K562 (cell line): ENCODE measurements around the gene CDCA3. TPM values are rescaled to one million over a fixed set of nuclear protein-coding genes. Genes with fewer than 3 reads are reported as not detected.
A peak's percentile ranks its signal among the peaks of the same experiment; 100 is the strongest.

Experiments
- ATAC-seq: fragments of 200-7000 bp; cut with Tn5 transposase; 3 replicates; pipeline ENCODE4 v1.9.1; 2020; ENCODE audit warnings: moderate library complexity
- BruUV-seq: library from RNA; stranded (reverse); fragments of 400-500 nt; replicated peaks from 2 replicates; lab custom pipeline; 2021; lab: Mats Ljungman, UMichigan
- CTCF ChIA-PET: fragments of 300-600 bp; formaldehyde crosslinking; extraction: SDS; loops from one replicate; lab custom pipeline; 2021; ENCODE audit warnings: low intra/inter-chr PET ratio; lab: Yijun Ruan, JAX
- POLR2A ChIA-PET: fragments of 300-600, 350-650 bp; sonication (Branson Sonifier 250); formaldehyde crosslinking; extraction: SDS; loops from one replicate; lab custom pipeline; 2021; ENCODE audit warnings: antibody characterized with exemption, inconsistent platforms; lab: Yijun Ruan, JAX
- DNase-seq, 4 experiments: peaks; one replicate each; pipeline versions ENCODE4 v3.0.0 to v3.0.0-alpha.2; 2011 to 2018; ENCODE audit warnings: low spot score in 3 of 4, mixed read lengths in 3 of 4; ENCODE audit errors: extremely low read depth in 1 of 4
- FAIRE-seq: peaks from 2 replicates; lab custom pipeline; 2011; peaks lifted over from hg19 to GRCh38; lab: Jason Lieb, UNC
- H2AFZ ChIP-seq: 2 replicates; pipeline ENCODE4 v1.6.0; 2011; ENCODE audit warnings: low read depth, low read length, control low read depth, inconsistent platforms
- H3K27ac ChIP-seq: fragments of 200-600 bp; 3 replicates; pipeline ENCODE4 v1.8.0; 2011; ENCODE audit warnings: low read depth, mild to moderate bottlenecking, control low read depth, inconsistent platforms, low read length, moderate library complexity, mixed read lengths; ENCODE audit errors: extremely low read depth
- H3K27me3 ChIP-seq, 2 experiments: fragments of 300-600 bp in 1 of 2; 2 replicates in 1 of 2; 3 replicates in 1 of 2; pipeline versions ENCODE4 v1.6.0 to v1.8.0; 2011; ENCODE audit warnings: inconsistent platforms in 2 of 2, low read length in 2 of 2, mild to moderate bottlenecking in 1 of 2, mixed read lengths in 1 of 2, moderate library complexity in 1 of 2; ENCODE audit not compliant: control insufficient read depth in 2 of 2, insufficient read depth in 2 of 2
- H3K36me3 ChIP-seq: fragments of 300-600 bp; 3 replicates; pipeline ENCODE4 v1.8.0; 2011; ENCODE audit warnings: mild to moderate bottlenecking, low read length, inconsistent platforms; ENCODE audit not compliant: control insufficient read depth, insufficient read depth
- H3K4me1 ChIP-seq, 2 experiments: fragments of 200-600 bp in 1 of 2; replicated peaks in 1 of 2; 2 replicates in 1 of 2; 3 replicates in 1 of 2; pipeline versions ENCODE4 v1.5.1 to v1.8.0; 2011; ENCODE audit warnings: inconsistent platforms in 2 of 2, low read length in 2 of 2, mild to moderate bottlenecking in 1 of 2, mixed read lengths in 1 of 2, moderate library complexity in 1 of 2; ENCODE audit not compliant: control insufficient read depth in 2 of 2, insufficient read depth in 2 of 2
- H3K4me2 ChIP-seq: 2 replicates; pipeline ENCODE4 v1.6.1; 2011; ENCODE audit warnings: low read length, control low read depth, inconsistent platforms, mixed read lengths; ENCODE audit not compliant: insufficient read depth
- H3K4me3 ChIP-seq: fragments of 200-600 bp; sonication (generic), shearing (Covaris generic); 2 replicates; pipeline ENCODE4 v1.5.1; 2016; ENCODE audit warnings: control low read depth, inconsistent platforms
- H3K79me2 ChIP-seq: fragments of 200-600 bp; 3 replicates; pipeline ENCODE4 v1.8.0; 2011; ENCODE audit warnings: low read length, inconsistent platforms; ENCODE audit not compliant: control insufficient read depth, insufficient read depth
- H3K9ac ChIP-seq, 2 experiments: 2 replicates each; pipeline versions ENCODE4 v1.6.0 to v1.6.1; 2011; ENCODE audit warnings: low read depth in 2 of 2, low read length in 2 of 2, control low read depth in 1 of 2, inconsistent platforms in 1 of 2, mild to moderate bottlenecking in 1 of 2, mixed read lengths in 1 of 2; ENCODE audit not compliant: insufficient read depth in 1 of 2
- H3K9me1 ChIP-seq: one replicate; pipeline ENCODE4 v1.6.0; 2011; ENCODE audit warnings: inconsistent platforms, mild to moderate bottlenecking, low read length, moderate library complexity; ENCODE audit not compliant: control insufficient read depth, insufficient read depth
- H3K9me3 ChIP-seq: replicated peaks from 2 replicates; pipeline ENCODE4 v1.5.1; 2011; ENCODE audit warnings: low read depth, low read length, inconsistent platforms; ENCODE audit not compliant: control insufficient read depth, insufficient read depth
- H4K20me1 ChIP-seq: replicated peaks from 2 replicates; pipeline ENCODE4 v1.6.1; 2011; ENCODE audit warnings: low read length, inconsistent platforms, mixed read lengths; ENCODE audit not compliant: control insufficient read depth, insufficient read depth
- C11orf30 ChIP-seq: fragments of 450-650 bp; IDR thresholded peaks from 2 replicates; pipeline ENCODE4 v1.6.1; 2016; ENCODE audit warnings: low read depth, mild to moderate bottlenecking
- MAFF ChIP-seq: IDR thresholded peaks from 2 replicates; pipeline ENCODE4 v1.6.1; 2012; ENCODE audit warnings: low read length, improper control_type of control experiment
- MAFK ChIP-seq: IDR thresholded peaks from 2 replicates; pipeline ENCODE4 v1.6.1; 2011; ENCODE audit warnings: low read length, improper control_type of control experiment
- MTF1 ChIP-seq: fragments of 250-450 bp; sonication (Bioruptor Pico); IDR thresholded peaks from 2 replicates; pipeline ENCODE4 v1.9.0; 2021; ENCODE audit warnings: moderate library complexity, mild to moderate bottlenecking, inconsistent platforms, borderline replicate concordance
- RAD51 ChIP-seq: fragments of 450-650 bp; IDR thresholded peaks from 2 replicates; pipeline ENCODE4 v1.7.1; 2016; ENCODE audit warnings: low read depth, mild to moderate bottlenecking, borderline replicate concordance
- SMARCB1 ChIP-seq: IDR thresholded peaks from 2 replicates; pipeline ENCODE4 v1.6.1; 2011; ENCODE audit warnings: improper control_type of control experiment, low read depth; ENCODE audit not compliant: insufficient read length
- ZNF316 ChIP-seq: fragments of 450-650 bp; IDR thresholded peaks from 2 replicates; pipeline ENCODE4 v1.6.1; 2016
- WGBS: fragments of 100-300 bp; shearing (Covaris generic); methylation state at CpG from one replicate; pipeline ENCODE4 v1.1.6; 2016; ENCODE audit warnings: low coverage, mixed read lengths; ENCODE audit not compliant: insufficient coverage; ENCODE audit errors: missing lambda C conversion rate; 5-methylcytosine and 5-hydroxymethylcytosine counted together
- in situ Hi-C: fragments of 300-500 bp; cut with MboI; formaldehyde crosslinking; loops from 4 replicates; pipeline ENCODE4 v1.15.0; 2018; ENCODE audit warnings: inconsistent platforms, mixed read lengths
- intact Hi-C: fragments of 100-400 bp; cut with micrococcal nuclease; formaldehyde crosslinking; loops from 2 replicates; pipeline ENCODE4 v1.14.2; 2022
- polyA plus RNA-seq, 8 experiments: library from polyadenylated mRNA; depleted of rRNA in 4 of 8; stranded (reverse) in 5 of 8; unstranded in 3 of 8; fragments of >200 nt; fragmentation: Nextera tagmentation in 2 of 8; fragmentation: Illumina TruSeq in 1 of 8; extraction: Ambion mirVana in 2 of 8; extraction: Trizol in 1 of 8; gene quantifications; 2 replicates each; pipeline versions ENCODE4 v1.2.1 to v1.2.3, GENCODE V29; 2011 to 2014; ENCODE audit warnings: inconsistent platforms in 1 of 8, missing spikeins in 1 of 8
- total RNA-seq, 7 experiments: library from RNA; depleted of rRNA in 6 of 7; stranded (reverse); fragments of >200 nt in 6 of 7; fragmentation: Illumina TruSeq in 2 of 7; extraction: Trizol in 2 of 7; gene quantifications; 2 replicates each; pipeline versions ENCODE4 v1.2.1 to v1.2.3, GENCODE V29; 2011 to 2021; ENCODE audit warnings: low replicate concordance in 1 of 7

Gene CDCA3
- total and polyA plus RNA-seq, 9 of the 15 experiments (the other 6 are each of a cell fraction or from before 2014, with no cell fraction given): 24.2 to 80.8 (median 55.1) TPM

- H3K9me1 ChIP-seq: no peaks in the 10 kb centered on the region
- H3K9me3 ChIP-seq: no peaks in the 10 kb centered on the region
- CTCF ChIA-PET: no interaction called here
- no peak overlapping the region for H3K27ac ChIP-seq
- H3K27me3 ChIP-seq: no peaks in the 10 kb centered on the region
- WGBS: 88% methylated on average over 2 of the region's 2 CpGs
- no TSS peak for BruUV-seq
- H2AFZ ChIP-seq: no peak overlapping the region
- ATAC-seq (no peak), FAIRE-seq (no peak), DNase-seq (no peak)
- H3K4me3 ChIP-seq: no peak overlapping the region
- no peak overlapping the region for H3K9ac ChIP-seq
- H3K4me1 ChIP-seq: peaks cover 12 to 23% of the 10 kb centered on the region in 2 experiments; a peak in 4 of 5 replicates
- H3K36me3 ChIP-seq: peaks cover 14% of the 10 kb centered on the region; the same call in 1 of the 3 replicates
- POLR2A ChIA-PET: interaction anchor here (0.6 to 1.4 kb wide), 2 partner anchors 15 to 20 kb away, joined by 3 to 5 read pairs; partner anchors contain the start of gene SPSB2
- in situ Hi-C loops (no loop called here), intact Hi-C loops (no loop called here)
- H3K79me2 ChIP-seq: 0 out of 3 replicates have a peak, but pooled peaks cover 2% of the 10 kb centered on the region
- H4K20me1 ChIP-seq: no peaks in the 10 kb centered on the region
- TF ChIP-seq MAFF (peak; percentile 32; the same call in 1 of the 2 replicates), MTF1 (no peak), ZNF316 (peak; percentile 57; the same call in 1 of the 2 replicates), SMARCB1 (no peak), MAFK (peak; percentile 41; the same call in 1 of the 2 replicates), C11orf30 (peak; percentile 47; the same call in 1 of the 2 replicates)
- TF ChIP-seq, all 486 proteins: peak for 4
- no peak overlapping the region for H3K4me2 ChIP-seq
Observed at GRCh38 chr12:6888360-6888759, 37.3 kb upstream of the CDCA3 start.

DNA sequence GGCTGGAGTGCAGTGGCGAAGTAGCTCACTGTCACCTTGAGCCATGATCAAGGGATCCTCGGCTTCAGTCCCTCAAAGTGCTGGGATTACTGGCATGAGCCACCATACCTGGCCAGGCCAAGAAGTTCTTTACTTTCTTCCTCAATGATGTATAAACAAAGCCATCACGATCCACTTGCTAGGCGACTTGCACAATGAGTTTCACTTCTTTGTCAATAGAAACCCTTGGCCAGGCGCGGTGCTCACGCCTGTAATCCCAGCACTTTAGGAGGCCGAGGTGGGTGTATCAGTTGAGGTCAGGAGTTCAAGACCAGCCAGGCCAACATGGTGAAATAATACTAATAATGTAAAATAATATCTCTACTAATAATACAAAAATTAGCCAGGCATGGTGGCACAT, 36.4 kb upstream of the CDCA3 start:
- Histone ChIP-seq H4K20me1 (no peaks in the 10 kb centered on the region), H3K36me3 (peaks cover 14% of the 10 kb centered on the region; the same call in 1 of the 3 replicates), H3K27ac (no peak overlapping the region), H2AFZ (0 out of 2 replicates have a peak overlapping the region, but pooled peaks have one; percentile 39), H3K4me3 (no peak overlapping the region), H3K9me3 (no peaks in the 10 kb centered on the region), H3K9me1 (no peaks in the 10 kb centered on the region), H3K79me2 (0 out of 3 replicates have a peak, but pooled peaks cover 2% of the 10 kb centered on the region), H3K27me3 (no peaks in the 10 kb centered on the region), H3K4me2 (no peak overlapping the region), H3K9ac (no peak overlapping the region), H3K4me1 (peaks cover 12 to 23% of the 10 kb centered on the region in 2 experiments; a peak in 4 of 5 replicates)
- ATAC-seq: no peak
- DNase-seq: no peak
- WGBS: 74% methylated on average over 8 of the region's 8 CpGs
- ChIA-PET CTCF (no interaction called here), POLR2A (interaction anchor here (1.0 to 1.4 kb wide), 2 partner anchors 14 to 36 kb away, joined by 3 to 5 read pairs; partner anchors contain the start of genes SPSB2 and USP5)
- BruUV-seq: no TSS peak
- in situ Hi-C loops (no loop called here), intact Hi-C loops (no loop called here)
- no peak for TF ChIP-seq RAD51
- no peak for FAIRE-seq
